Gastrocnemius medialis (tissue), 4 donors: ENCODE measurements around the gene OAT. TPM values are rescaled to one million over a fixed set of nuclear protein-coding genes. Genes with fewer than 3 reads are reported as not detected.

ENCODE experiments used
- ATAC-seq, 2 donors: fragments of 150-250 bp; one replicate each; pipeline ENCODE4 v1.9.1; 2016
- DNase-seq, 2 donors: peaks; one replicate each; pipeline ENCODE4 v3.0.0-alpha.2; 2019
- H3K27ac ChIP-seq, 4 donors: fragments of 200-600 bp; sonication (generic); 1 replicate in 1 of 4; 2 replicates in 3 of 4; pipeline ENCODE4 v1.5.1; 2016 to 2018; ENCODE audit warnings: mild to moderate bottlenecking in 2 of 4, moderate library complexity in 1 of 4
- H3K27me3 ChIP-seq, 3 donors: fragments of 200-600 bp; sonication (generic) in 2 of 3; 1 replicate in 1 of 3; 2 replicates in 2 of 3; pipeline versions ENCODE4 v1.5.1 to v1.6.0; 2016 to 2019; ENCODE audit warnings: mild to moderate bottlenecking in 1 of 3, moderate library complexity in 1 of 3
- H3K36me3 ChIP-seq, 2 donors: fragments of 200-600 bp; sonication (generic) in 1 of 2; one replicate each; pipeline ENCODE4 v1.5.1; 2017 to 2018
- H3K4me1 ChIP-seq, 2 donors: fragments of 200-600 bp; sonication (generic) in 1 of 2; one replicate each; pipeline ENCODE4 v1.5.1; 2016 to 2017; ENCODE audit warnings: mild to moderate bottlenecking in 2 of 2
- H3K4me3 ChIP-seq, 4 donors: fragments of 200-600 bp; sonication (generic) in 3 of 4; 1 replicate in 1 of 4; 2 replicates in 3 of 4; pipeline ENCODE4 v1.5.1; 2016 to 2019; ENCODE audit warnings: mild to moderate bottlenecking in 2 of 4
- H3K9me3 ChIP-seq, 3 donors: fragments of 200-600 bp; sonication (generic) in 2 of 3; 1 replicate in 1 of 3; 2 replicates in 2 of 3; pipeline ENCODE4 v1.5.1; 2016 to 2019
- CTCF ChIP-seq, 5 experiments: fragments of 450-650 bp in 3 of 5; fragments of 200-600 bp in 2 of 5; sonication (generic) in 2 of 5; IDR thresholded peaks in 4 of 5; conservative IDR thresholded peaks in 1 of 5; 1 replicate in 4 of 5; 2 replicates in 1 of 5; pipeline ENCODE4 v1.5.1; 2016 to 2019; ENCODE audit warnings: antibody characterized with exemption in 5 of 5, mild to moderate bottlenecking in 3 of 5, moderate library complexity in 3 of 5
- POLR2A ChIP-seq, 2 donors: fragments of 450-650 bp; IDR thresholded peaks; one replicate each; pipeline ENCODE4 v1.6.1; 2017; ENCODE audit warnings: antibody characterized with exemption in 2 of 2, mild to moderate bottlenecking in 2 of 2, moderate library complexity in 2 of 2
- in situ Hi-C, 4 donors: fragments of 200-750 bp; cut with MboI; loops; one replicate each; pipeline versions ENCODE4 v1.15.0 to v1.8.0; 2017; ENCODE audit warnings: low sequenced_read_pairs in 4 of 4
- intact Hi-C: fragments of 100-400 bp; cut with DNase I; formaldehyde crosslinking; loops from one replicate; pipeline ENCODE4 v1.15.1; 2023; ENCODE audit warnings: low total_unique reads
- total RNA-seq, 4 donors: library from RNA; depleted of rRNA; stranded (reverse); fragments of >200 nt; gene quantifications; one replicate each; pipeline versions ENCODE4 v1.1.0 to v1.2.3, GENCODE V29; 2016

The OAT gene
- total RNA-seq, 4 donors from 2014 or later: 20.1 to 97.2 (median 42.6) TPM

- Histone ChIP-seq H3K9me3 (no peaks in the 10 kb centered on the region), H3K27me3 (peaks cover 0 to 5% (median 0%) of the 10 kb centered on the region in 3 donors), H3K4me1 (no peaks in the 10 kb centered on the region), H3K27ac (no peak overlapping the region), H3K36me3 (no peaks in the 10 kb centered on the region), H3K4me3 (no peak overlapping the region)
- in situ Hi-C loops: loop anchor here (10.0 to 25.0 kb wide), 2 partner anchors 276 to 793 kb away; no protein-coding TSS in a partner anchor
- ATAC-seq (no peak), DNase-seq (no peak)
- intact Hi-C loops: no loop called here
- TF ChIP-seq CTCF (IDR thresholded peaks at IDR 0.05 in 4 of 5, conservative IDR thresholded peaks at IDR 0.05 in 1 of 5) (no peak), POLR2A (IDR thresholded peaks at IDR 0.05) (no peak)
Observed at GRCh38 chr10:124380256-124380995, 38.3 kb downstream of the OAT start.

GRCh38 chr10:124379609-124380193 is 39.0 kb downstream of the OAT start:
- H3K4me3 ChIP-seq: no peak overlapping the region
- intact Hi-C loops: no loop called here
- no peaks in the 10 kb centered on the region for H3K36me3 ChIP-seq
- no peak for ATAC-seq
- H3K4me1 ChIP-seq: no peaks in the 10 kb centered on the region
- H3K9me3 ChIP-seq: no peaks in the 10 kb centered on the region
- H3K27ac ChIP-seq: no peak overlapping the region
- H3K27me3 ChIP-seq: peaks cover 0 to 5% (median 0%) of the 10 kb centered on the region in 3 donors
- in situ Hi-C loops: loop anchor here (10.0 to 25.0 kb wide), 2 partner anchors 275 to 792 kb away; no protein-coding TSS in a partner anchor
- no peak for TF ChIP-seq CTCF (IDR thresholded peaks at IDR 0.05 in 4 of 5, conservative IDR thresholded peaks at IDR 0.05 in 1 of 5)
- TF ChIP-seq POLR2A (IDR thresholded peaks at IDR 0.05): no peak
- no peak for DNase-seq

GRCh38 chr10:124378881-124379471 is 39.7 kb downstream of the OAT start:
- intact Hi-C loops (no loop called here), in situ Hi-C loops (loop anchor here (25.0 kb wide), 1 partner anchor 792 kb away; no protein-coding TSS in a partner anchor)
- ATAC-seq (no peak), DNase-seq (no peak)
- peaks cover 0 to 5% (median 0%) of the 10 kb centered on the region in 3 donors for H3K27me3 ChIP-seq
- TF ChIP-seq CTCF (IDR thresholded peaks at IDR 0.05 in 4 of 5, conservative IDR thresholded peaks at IDR 0.05 in 1 of 5) (no peak), POLR2A (IDR thresholded peaks at IDR 0.05) (no peak)
- no peaks in the 10 kb centered on the region for H3K9me3 ChIP-seq
- H3K36me3 ChIP-seq: no peaks in the 10 kb centered on the region
- H3K27ac ChIP-seq: no peak overlapping the region
- no peaks in the 10 kb centered on the region for H3K4me1 ChIP-seq
- H3K4me3 ChIP-seq: no peak overlapping the region

- H3K27ac ChIP-seq: no peak overlapping the region
- peaks cover 0 to 5% (median 0%) of the 10 kb centered on the region in 3 donors for H3K27me3 ChIP-seq
- in situ Hi-C loops (loop anchor here (25.0 kb wide), 1 partner anchor 791 kb away; no protein-coding TSS in a partner anchor), intact Hi-C loops (no loop called here)
- H3K4me3 ChIP-seq: no peak overlapping the region
- no peaks in the 10 kb centered on the region for H3K4me1 ChIP-seq
- H3K36me3 ChIP-seq: no peaks in the 10 kb centered on the region
- no peaks in the 10 kb centered on the region for H3K9me3 ChIP-seq
- ATAC-seq (no peak), DNase-seq (no peak)
- TF ChIP-seq CTCF (IDR thresholded peaks at IDR 0.05 in 4 of 5, conservative IDR thresholded peaks at IDR 0.05 in 1 of 5) (no peak), POLR2A (IDR thresholded peaks at IDR 0.05) (no peak)
Observed at GRCh38 chr10:124378271-124378670, 40.5 kb downstream of the OAT start.
